H1 (cell line): ENCODE measurements around the gene SPSB2. TPM values are rescaled to one million over a fixed set of nuclear protein-coding genes. Genes with fewer than 3 reads are reported as not detected.

Experiments
- BACH1 ChIP-seq: IDR thresholded peaks from 2 replicates; pipeline ENCODE4 v1.6.1; 2012; ENCODE audit warnings: low read length, improper control_type of control experiment
- BRCA1 ChIP-seq: IDR thresholded peaks from 2 replicates; pipeline ENCODE4 v1.6.1; 2012; ENCODE audit warnings: low read depth, low read length, improper control_type of control experiment
- CBX5 ChIP-seq: fragments of 300-800, 300-1000 bp; sonication (generic); IDR thresholded peaks from 2 replicates; pipeline ENCODE4 v1.7.1; 2016; ENCODE audit warnings: antibody characterized with exemption, low read length, low read depth
- CBX8 ChIP-seq: fragments of 300-800, 300-1000 bp; sonication (generic); IDR thresholded peaks from 2 replicates; pipeline ENCODE4 v1.7.1; 2016; ENCODE audit warnings: low read depth, low read length, borderline replicate concordance
- CHD1 ChIP-seq: IDR thresholded peaks from 2 replicates; pipeline ENCODE4 v1.6.1; 2012; ENCODE audit warnings: low read depth, low read length, improper control_type of control experiment
- CREB1 ChIP-seq: IDR thresholded peaks from 2 replicates; pipeline ENCODE4 v1.6.1; 2012; ENCODE audit warnings: inconsistent platforms
- CTBP2 ChIP-seq: IDR thresholded peaks from 2 replicates; pipeline ENCODE4 v1.7.0; 2011; ENCODE audit warnings: borderline replicate concordance, mild to moderate bottlenecking, moderate library complexity, mixed read lengths, low read length; ENCODE audit not compliant: insufficient read depth, insufficient read length
- EGR1 ChIP-seq: IDR thresholded peaks from 2 replicates; pipeline ENCODE4 v1.6.1; 2011; ENCODE audit warnings: low read depth, low read length, borderline replicate concordance
- NANOG ChIP-seq: IDR thresholded peaks from 2 replicates; pipeline ENCODE4 v1.6.1; 2011; ENCODE audit warnings: low read length, low read depth, mild to moderate bottlenecking, inconsistent platforms; ENCODE audit not compliant: insufficient read depth, poor library complexity, severe bottlenecking
- PHF8 ChIP-seq: fragments of 200-600 bp; sonication (generic); conservative IDR thresholded peaks from 2 replicates; pipeline ENCODE4 v1.7.1; 2012; ENCODE audit warnings: low read depth, mild to moderate bottlenecking, inconsistent platforms, low read length, moderate library complexity
- RNF2 ChIP-seq: fragments of 200-900, 300-1000 bp; sonication (generic); IDR thresholded peaks from 2 replicates; pipeline ENCODE4 v1.7.1; 2016; ENCODE audit warnings: borderline replicate concordance, low read depth, mild to moderate bottlenecking, antibody characterized with exemption, low read length; ENCODE audit not compliant: poor library complexity, severe bottlenecking; ENCODE audit errors: missing control alignments
- SIRT6 ChIP-seq: IDR thresholded peaks from one replicate; pipeline ENCODE4 v1.7.1; 2012; ENCODE audit warnings: low read length, inconsistent platforms
- TAF1 ChIP-seq: IDR thresholded peaks from 2 replicates; pipeline ENCODE4 v1.6.1; 2011; ENCODE audit warnings: mild to moderate bottlenecking, low read depth, low read length
- TCF12 ChIP-seq: IDR thresholded peaks from 2 replicates; pipeline ENCODE4 v1.6.1; 2011; ENCODE audit warnings: low read depth, mild to moderate bottlenecking, low read length
- YY1 ChIP-seq: IDR thresholded peaks from 2 replicates; pipeline ENCODE4 v1.6.1; 2011; ENCODE audit warnings: low read depth, mild to moderate bottlenecking, low read length
- polyA plus RNA-seq, 7 experiments: library from polyadenylated mRNA; depleted of rRNA in 3 of 7; stranded (reverse) in 5 of 7; unstranded in 2 of 7; fragments of >200 nt in 5 of 7; fragments of 200-250 nt in 2 of 7; gene quantifications; 1 replicate in 5 of 7; 2 replicates in 1 of 7; 4 replicates in 1 of 7; pipeline versions ENCODE4 v1.2.1 to v1.2.3, GENCODE V29; 2011 to 2013; ENCODE audit warnings: missing spikeins in 2 of 7, mixed read lengths in 2 of 7
- total RNA-seq: library from RNA; stranded (reverse); fragmentation: NEBNext Ultra II Directional; extraction: Animal tissue kit (Norgen Biotek cat#: 25700); gene quantifications from 2 replicates; pipeline ENCODE4 v1.2.1, GENCODE V29; 2021
- TF ChIP-seq, protein P1 (sequence below): IDR thresholded peaks from 2 replicates; pipeline ENCODE4 v1.6.1; 2011; ENCODE audit warnings: low read depth, mild to moderate bottlenecking, low read length; ENCODE audit not compliant: insufficient read depth
- TF ChIP-seq, protein P2 (sequence below): IDR thresholded peaks from 2 replicates; pipeline ENCODE4 v1.6.1; 2011; ENCODE audit warnings: low read length, improper control_type of control experiment
- TF ChIP-seq, protein P3 (sequence below): IDR thresholded peaks from 2 replicates; pipeline ENCODE4 v1.6.1; 2012; ENCODE audit warnings: inconsistent platforms
- TF ChIP-seq, protein P4 (sequence below): IDR thresholded peaks from 2 replicates; pipeline ENCODE4 v1.6.1; 2012; ENCODE audit warnings: low read length, inconsistent platforms

SPSB2 gene
- total and polyA plus RNA-seq, 2 of the 8 experiments (the other 6 are each of a cell fraction or from before 2014, with no cell fraction given) = 13.0 to 23.2 TPM

DNA sequence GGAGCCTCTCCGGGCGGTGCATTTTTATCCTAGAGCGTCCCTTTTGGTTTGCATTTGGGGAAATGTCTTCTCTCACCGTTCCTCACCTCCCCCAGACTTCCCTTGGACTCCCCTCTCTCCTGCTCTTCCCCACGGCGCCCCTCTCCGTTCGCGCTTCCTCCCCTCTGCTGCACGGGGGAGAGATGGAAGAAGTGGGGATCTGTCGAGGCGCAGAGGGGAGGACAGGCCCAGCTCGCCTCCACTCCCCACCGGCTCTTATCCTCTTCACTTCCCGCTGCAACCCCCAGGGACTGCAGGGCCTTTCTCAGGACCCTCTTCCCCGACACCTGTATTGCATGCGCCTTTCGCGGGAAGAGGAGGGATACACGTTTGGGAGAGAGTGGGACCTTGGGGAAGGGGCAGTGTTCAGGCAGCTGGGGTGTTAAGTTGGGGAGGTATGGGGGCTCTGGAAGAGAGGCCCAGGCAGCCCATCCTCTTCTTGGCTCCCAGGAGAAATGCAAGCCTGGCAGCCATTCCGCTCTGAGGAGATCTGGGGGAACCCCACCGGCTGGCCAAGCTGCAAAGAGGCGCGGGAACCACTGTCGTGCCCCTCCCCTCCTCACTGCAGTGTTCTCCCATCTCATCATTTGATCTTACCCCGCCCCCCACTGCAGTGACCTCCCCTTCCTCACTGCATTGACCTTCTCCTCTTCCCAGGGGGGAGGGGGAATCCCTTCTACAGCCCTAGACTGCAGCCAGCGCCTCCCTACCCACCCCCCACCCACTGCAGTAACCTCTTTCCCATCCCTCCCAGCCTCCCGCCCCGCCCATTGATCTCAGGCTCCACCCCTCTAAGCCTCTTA, 42.1 kb upstream of the SPSB2 start (continued):
- no peak for TF ChIP-seq SIRT6
- no peak for TF ChIP-seq CHD1
- no peak for TF ChIP-seq EGR1
- no peak for TF ChIP-seq BRCA1
- no peak for TF ChIP-seq NANOG
- TF ChIP-seq CTBP2 = peak; percentile 78
- no peak for TF ChIP-seq TCF12
- TF ChIP-seq CREB1 = no peak
- TF ChIP-seq, protein P1, sequence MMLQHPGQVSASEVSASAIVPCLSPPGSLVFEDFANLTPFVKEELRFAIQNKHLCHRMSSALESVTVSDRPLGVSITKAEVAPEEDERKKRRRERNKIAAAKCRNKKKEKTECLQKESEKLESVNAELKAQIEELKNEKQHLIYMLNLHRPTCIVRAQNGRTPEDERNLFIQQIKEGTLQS = no peak
- TF ChIP-seq PHF8 = 0 out of 2 replicates have a peak, but pooled peaks have one; percentile 23
- no peak for TF ChIP-seq CBX8
- TF ChIP-seq, protein P2, sequence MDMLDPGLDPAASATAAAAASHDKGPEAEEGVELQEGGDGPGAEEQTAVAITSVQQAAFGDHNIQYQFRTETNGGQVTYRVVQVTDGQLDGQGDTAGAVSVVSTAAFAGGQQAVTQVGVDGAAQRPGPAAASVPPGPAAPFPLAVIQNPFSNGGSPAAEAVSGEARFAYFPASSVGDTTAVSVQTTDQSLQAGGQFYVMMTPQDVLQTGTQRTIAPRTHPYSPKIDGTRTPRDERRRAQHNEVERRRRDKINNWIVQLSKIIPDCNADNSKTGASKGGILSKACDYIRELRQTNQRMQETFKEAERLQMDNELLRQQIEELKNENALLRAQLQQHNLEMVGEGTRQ = no peak
- TF ChIP-seq, protein P3, sequence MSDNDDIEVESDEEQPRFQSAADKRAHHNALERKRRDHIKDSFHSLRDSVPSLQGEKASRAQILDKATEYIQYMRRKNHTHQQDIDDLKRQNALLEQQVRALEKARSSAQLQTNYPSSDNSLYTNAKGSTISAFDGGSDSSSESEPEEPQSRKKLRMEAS = peak; percentile 48
- TF ChIP-seq, protein P4, sequence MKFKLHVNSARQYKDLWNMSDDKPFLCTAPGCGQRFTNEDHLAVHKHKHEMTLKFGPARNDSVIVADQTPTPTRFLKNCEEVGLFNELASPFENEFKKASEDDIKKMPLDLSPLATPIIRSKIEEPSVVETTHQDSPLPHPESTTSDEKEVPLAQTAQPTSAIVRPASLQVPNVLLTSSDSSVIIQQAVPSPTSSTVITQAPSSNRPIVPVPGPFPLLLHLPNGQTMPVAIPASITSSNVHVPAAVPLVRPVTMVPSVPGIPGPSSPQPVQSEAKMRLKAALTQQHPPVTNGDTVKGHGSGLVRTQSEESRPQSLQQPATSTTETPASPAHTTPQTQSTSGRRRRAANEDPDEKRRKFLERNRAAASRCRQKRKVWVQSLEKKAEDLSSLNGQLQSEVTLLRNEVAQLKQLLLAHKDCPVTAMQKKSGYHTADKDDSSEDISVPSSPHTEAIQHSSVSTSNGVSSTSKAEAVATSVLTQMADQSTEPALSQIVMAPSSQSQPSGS = no peak
- no peak for TF ChIP-seq BACH1
- 0 out of 2 replicates have a peak, but pooled peaks have one; percentile 36 for TF ChIP-seq TAF1
- TF ChIP-seq YY1 = peak; percentile 47; the same call in 1 of the 2 replicates
- no peak for TF ChIP-seq RNF2
- no peak for TF ChIP-seq CBX5
